Ovary (tissue), 3 donors: ENCODE data around the gene SCN4A.

Experiments
- EP300 ChIP-seq: sonication (generic); formaldehyde crosslinking; IDR thresholded peaks from one replicate; pipeline ENCODE4 v1.6.1; 2017; ENCODE audit warnings: antibody characterized with exemption
- TF ChIP-seq, protein P1 (sequence below), 3 donors: fragments of 450-650 bp in 2 of 3; fragments of 200-600 bp in 1 of 3; IDR thresholded peaks; one replicate each; pipeline versions ENCODE4 v1.5.1 to v1.8.0; 2016 to 2022; ENCODE audit warnings: antibody characterized with exemption in 3 of 3, mild to moderate bottlenecking in 1 of 3
- donor health status: DM: no; HTN: no; CAD: no.

GRCh38 chr17:64006361-64007088 lies 33.8 kb upstream of the SCN4A start:
- no peak for TF ChIP-seq EP300
- TF ChIP-seq, protein P1, sequence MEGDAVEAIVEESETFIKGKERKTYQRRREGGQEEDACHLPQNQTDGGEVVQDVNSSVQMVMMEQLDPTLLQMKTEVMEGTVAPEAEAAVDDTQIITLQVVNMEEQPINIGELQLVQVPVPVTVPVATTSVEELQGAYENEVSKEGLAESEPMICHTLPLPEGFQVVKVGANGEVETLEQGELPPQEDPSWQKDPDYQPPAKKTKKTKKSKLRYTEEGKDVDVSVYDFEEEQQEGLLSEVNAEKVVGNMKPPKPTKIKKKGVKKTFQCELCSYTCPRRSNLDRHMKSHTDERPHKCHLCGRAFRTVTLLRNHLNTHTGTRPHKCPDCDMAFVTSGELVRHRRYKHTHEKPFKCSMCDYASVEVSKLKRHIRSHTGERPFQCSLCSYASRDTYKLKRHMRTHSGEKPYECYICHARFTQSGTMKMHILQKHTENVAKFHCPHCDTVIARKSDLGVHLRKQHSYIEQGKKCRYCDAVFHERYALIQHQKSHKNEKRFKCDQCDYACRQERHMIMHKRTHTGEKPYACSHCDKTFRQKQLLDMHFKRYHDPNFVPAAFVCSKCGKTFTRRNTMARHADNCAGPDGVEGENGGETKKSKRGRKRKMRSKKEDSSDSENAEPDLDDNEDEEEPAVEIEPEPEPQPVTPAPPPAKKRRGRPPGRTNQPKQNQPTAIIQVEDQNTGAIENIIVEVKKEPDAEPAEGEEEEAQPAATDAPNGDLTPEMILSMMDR (IDR thresholded peaks at IDR 0.05): no peak
